CD14-positive monocyte (primary cell): ENCODE results near the gene APOB. TPM values are rescaled to one million over a fixed set of nuclear protein-coding genes. Genes with fewer than 3 reads are reported as not detected.

Experiments
- DNase-seq, 3 donors: peaks; one replicate each; pipeline ENCODE4 v3.0.0-alpha.2; 2011 to 2022
- H2AFZ ChIP-seq: 2 replicates; pipeline ENCODE4 v1.6.0; 2012; ENCODE audit warnings: mild to moderate bottlenecking, low read depth, low read length, inconsistent platforms; ENCODE audit not compliant: insufficient read depth, poor library complexity, severe bottlenecking
- H3K27ac ChIP-seq, 2 donors: 1 replicate in 1 of 2; 2 replicates in 1 of 2; pipeline ENCODE4 v1.5.1; 2012 to 2013; ENCODE audit warnings: low read length in 2 of 2, control low read depth in 1 of 2, inconsistent platforms in 1 of 2, low read depth in 1 of 2, mild to moderate bottlenecking in 1 of 2
- H3K27me3 ChIP-seq, 2 donors: one replicate each; pipeline versions ENCODE4 v1.6.0 to v1.6.1; 2011 to 2013; ENCODE audit warnings: low read length in 2 of 2; ENCODE audit not compliant: control insufficient read depth in 2 of 2, insufficient read depth in 2 of 2
- H3K36me3 ChIP-seq, 2 donors: replicated peaks in 1 of 2; 1 replicate in 1 of 2; 2 replicates in 1 of 2; pipeline versions ENCODE4 v1.5.1 to v1.6.1; 2012 to 2013; ENCODE audit warnings: low read length in 2 of 2, control low read depth in 1 of 2, inconsistent platforms in 1 of 2, mild to moderate bottlenecking in 1 of 2; ENCODE audit not compliant: insufficient read depth in 2 of 2, control insufficient read depth in 1 of 2
- H3K4me1 ChIP-seq, 2 donors: 1 replicate in 1 of 2; 2 replicates in 1 of 2; pipeline versions ENCODE4 v1.5.1 to v1.6.1; 2012 to 2013; ENCODE audit warnings: low read length in 2 of 2, control low read depth in 1 of 2, inconsistent platforms in 1 of 2, mild to moderate bottlenecking in 1 of 2, moderate library complexity in 1 of 2; ENCODE audit not compliant: insufficient read depth in 2 of 2, control insufficient read depth in 1 of 2
- H3K4me2 ChIP-seq: replicated peaks from 2 replicates; pipeline ENCODE3; 2012; ENCODE audit warnings: low read length, moderate library complexity, mild to moderate bottlenecking; ENCODE audit not compliant: poor library complexity, severe bottlenecking; ENCODE audit errors: extremely low read depth
- H3K4me3 ChIP-seq, 3 experiments: fragments of 200-600 bp in 1 of 3; sonication (generic) in 1 of 3; replicated peaks in 1 of 3; 1 replicate in 2 of 3; 2 replicates in 1 of 3; pipeline ENCODE4 v1.5.1; 2011 to 2013; ENCODE audit warnings: low read length in 3 of 3, mild to moderate bottlenecking in 3 of 3, control low read depth in 2 of 3, low read depth in 2 of 3, inconsistent platforms in 1 of 3, moderate library complexity in 1 of 3
- H3K79me2 ChIP-seq: 2 replicates; pipeline ENCODE4 v1.6.0; 2012; ENCODE audit warnings: mild to moderate bottlenecking, control low read depth, inconsistent platforms, low read length, moderate library complexity; ENCODE audit not compliant: insufficient read depth
- H3K9ac ChIP-seq: 2 replicates; pipeline ENCODE4 v1.6.0; 2017; ENCODE audit warnings: low read length, mild to moderate bottlenecking; ENCODE audit not compliant: insufficient read depth, poor library complexity, severe bottlenecking
- H3K9me3 ChIP-seq, 2 donors: replicated peaks in 1 of 2; 1 replicate in 1 of 2; 2 replicates in 1 of 2; pipeline versions ENCODE4 v1.5.1 to v1.6.1; 2012 to 2013; ENCODE audit warnings: low read length in 2 of 2, control low read depth in 1 of 2; ENCODE audit not compliant: control insufficient read depth in 1 of 2, insufficient read depth in 1 of 2
- H4K20me1 ChIP-seq: 2 replicates; pipeline ENCODE4 v1.6.0; 2012; ENCODE audit warnings: mild to moderate bottlenecking, low read length, control low read depth, moderate library complexity; ENCODE audit not compliant: insufficient read depth
- H3K27ac Mint-ChIP-seq, 7 donors: one replicate each; pipeline ENCODE4 v1.8.0; 2020; ENCODE audit warnings: mild to moderate bottlenecking in 7 of 7, mixed read lengths in 7 of 7, moderate library complexity in 6 of 7, inconsistent platforms in 2 of 7
- H3K27me3 Mint-ChIP-seq, 3 donors: one replicate each; pipeline ENCODE4 v1.8.0; 2021 to 2022; ENCODE audit warnings: low read depth in 3 of 3, mild to moderate bottlenecking in 3 of 3, mixed read lengths in 3 of 3, moderate library complexity in 3 of 3, inconsistent platforms in 1 of 3
- H3K36me3 Mint-ChIP-seq, 2 donors: one replicate each; pipeline ENCODE4 v1.8.0; 2020; ENCODE audit warnings: mixed read lengths in 2 of 2, inconsistent platforms in 1 of 2, mild to moderate bottlenecking in 1 of 2
- H3K4me1 Mint-ChIP-seq: one replicate; pipeline ENCODE4 v1.8.0; 2020; ENCODE audit warnings: mild to moderate bottlenecking, mixed read lengths
- H3K4me3 Mint-ChIP-seq, 2 donors: one replicate each; pipeline ENCODE4 v1.8.0; 2020; ENCODE audit warnings: mild to moderate bottlenecking in 2 of 2, mixed read lengths in 2 of 2, moderate library complexity in 1 of 2
- H3K9me3 Mint-ChIP-seq, 7 donors: one replicate each; pipeline ENCODE4 v1.8.0; 2020 to 2022; ENCODE audit warnings: mixed read lengths in 7 of 7, mild to moderate bottlenecking in 6 of 7, moderate library complexity in 6 of 7, inconsistent platforms in 2 of 7
- WGBS: methylation state at CpG from one replicate; pipeline ENCODE4 v1.1.5; 2013; ENCODE audit warnings: missing lambda C conversion rate; ENCODE audit not compliant: insufficient coverage; 5-methylcytosine and 5-hydroxymethylcytosine counted together
- intact Hi-C, 2 donors: fragments of 100-400 bp; cut with micrococcal nuclease; formaldehyde crosslinking; loops; one replicate each; pipeline versions ENCODE4 v1.15.0 to v1.15.1; 2023
- polyA plus RNA-seq, 3 donors: library from polyadenylated mRNA; depleted of rRNA in 1 of 3; unstranded in 2 of 3; stranded (reverse) in 1 of 3; fragments of 300-500 nt in 2 of 3; fragments of >200 nt in 1 of 3; fragmentation: Illumina TruSeq in 2 of 3; gene quantifications; 1 replicate in 2 of 3; 2 replicates in 1 of 3; pipeline ENCODE4 v1.2.3, GENCODE V29; 2012 to 2021
- TF ChIP-seq, protein P1 (sequence below): fragments of 200-600 bp; IDR thresholded peaks from one replicate; pipeline ENCODE4 v1.8.0; 2022; ENCODE audit warnings: antibody characterized with exemption, mild to moderate bottlenecking

APOB gene
- polyA plus RNA-seq, 3 donors, result 0.02 TPM; not detected in 2

DNA sequence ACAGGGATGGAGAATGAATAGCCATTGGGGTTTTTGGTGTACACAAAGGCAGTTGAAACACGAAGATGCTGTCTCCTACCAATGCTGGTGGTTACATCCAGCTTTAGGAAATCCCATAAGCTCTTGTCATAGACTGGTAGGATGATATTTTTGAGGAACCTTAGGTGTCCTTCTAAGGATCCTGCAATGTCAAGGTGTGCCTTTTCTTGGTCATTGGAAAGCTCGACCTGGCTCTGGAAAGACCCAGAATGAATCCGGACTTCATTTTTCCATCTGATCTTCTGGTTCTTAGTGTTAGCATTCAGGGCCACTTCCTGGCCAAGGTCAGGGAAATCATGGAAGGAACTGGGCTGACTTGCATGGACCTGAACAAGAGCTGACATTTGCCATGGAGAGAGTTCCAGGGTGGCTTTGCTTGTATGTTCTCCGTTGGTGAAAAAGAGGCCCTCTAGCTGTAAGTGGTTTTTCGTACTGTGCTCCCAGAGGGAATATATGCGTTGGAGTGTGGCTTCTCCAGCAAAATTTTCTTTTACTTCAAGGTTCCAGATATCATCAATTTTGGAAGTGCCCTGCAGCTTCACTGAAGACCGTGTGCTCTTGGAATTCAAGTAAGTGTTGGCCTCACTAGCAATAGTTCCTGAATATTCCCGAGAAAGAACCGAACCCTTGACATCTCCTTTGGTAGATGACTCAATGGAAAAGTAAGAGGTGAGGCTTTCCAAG is 38.0 kb downstream of the APOB start:
- no peaks in the 10 kb centered on the region for H3K36me3 Mint-ChIP-seq
- H3K27me3 ChIP-seq, result no peaks in the 10 kb centered on the region
- no peak for DNase-seq
- intact Hi-C loops, result no loop called here
- H3K4me3 Mint-ChIP-seq, result no peak overlapping the region
- no peak overlapping the region for H3K4me3 ChIP-seq
- H3K36me3 ChIP-seq, result no peaks in the 10 kb centered on the region
- peaks cover 0 to 2% (median 0%) of the 10 kb centered on the region in 3 donors for H3K27me3 Mint-ChIP-seq
- H3K27ac ChIP-seq, result no peak overlapping the region
- no peak overlapping the region for H3K27ac Mint-ChIP-seq
- H3K79me2 ChIP-seq, result no peaks in the 10 kb centered on the region
- TF ChIP-seq, protein P1, sequence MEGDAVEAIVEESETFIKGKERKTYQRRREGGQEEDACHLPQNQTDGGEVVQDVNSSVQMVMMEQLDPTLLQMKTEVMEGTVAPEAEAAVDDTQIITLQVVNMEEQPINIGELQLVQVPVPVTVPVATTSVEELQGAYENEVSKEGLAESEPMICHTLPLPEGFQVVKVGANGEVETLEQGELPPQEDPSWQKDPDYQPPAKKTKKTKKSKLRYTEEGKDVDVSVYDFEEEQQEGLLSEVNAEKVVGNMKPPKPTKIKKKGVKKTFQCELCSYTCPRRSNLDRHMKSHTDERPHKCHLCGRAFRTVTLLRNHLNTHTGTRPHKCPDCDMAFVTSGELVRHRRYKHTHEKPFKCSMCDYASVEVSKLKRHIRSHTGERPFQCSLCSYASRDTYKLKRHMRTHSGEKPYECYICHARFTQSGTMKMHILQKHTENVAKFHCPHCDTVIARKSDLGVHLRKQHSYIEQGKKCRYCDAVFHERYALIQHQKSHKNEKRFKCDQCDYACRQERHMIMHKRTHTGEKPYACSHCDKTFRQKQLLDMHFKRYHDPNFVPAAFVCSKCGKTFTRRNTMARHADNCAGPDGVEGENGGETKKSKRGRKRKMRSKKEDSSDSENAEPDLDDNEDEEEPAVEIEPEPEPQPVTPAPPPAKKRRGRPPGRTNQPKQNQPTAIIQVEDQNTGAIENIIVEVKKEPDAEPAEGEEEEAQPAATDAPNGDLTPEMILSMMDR, result no peak
- no peak overlapping the region for H3K4me2 ChIP-seq
- no peaks in the 10 kb centered on the region for H4K20me1 ChIP-seq
- H3K4me1 ChIP-seq, result no peaks in the 10 kb centered on the region
- no peak overlapping the region for H3K9ac ChIP-seq
- H3K9me3 Mint-ChIP-seq, result peaks cover 0 to 2% (median 0%) of the 10 kb centered on the region in 7 donors
- no peaks in the 10 kb centered on the region for H3K9me3 ChIP-seq
- no peak overlapping the region for H2AFZ ChIP-seq
- 86% methylated on average over 4 of the region's 9 CpGs for WGBS
- H3K4me1 Mint-ChIP-seq, result no peaks in the 10 kb centered on the region

DNA sequence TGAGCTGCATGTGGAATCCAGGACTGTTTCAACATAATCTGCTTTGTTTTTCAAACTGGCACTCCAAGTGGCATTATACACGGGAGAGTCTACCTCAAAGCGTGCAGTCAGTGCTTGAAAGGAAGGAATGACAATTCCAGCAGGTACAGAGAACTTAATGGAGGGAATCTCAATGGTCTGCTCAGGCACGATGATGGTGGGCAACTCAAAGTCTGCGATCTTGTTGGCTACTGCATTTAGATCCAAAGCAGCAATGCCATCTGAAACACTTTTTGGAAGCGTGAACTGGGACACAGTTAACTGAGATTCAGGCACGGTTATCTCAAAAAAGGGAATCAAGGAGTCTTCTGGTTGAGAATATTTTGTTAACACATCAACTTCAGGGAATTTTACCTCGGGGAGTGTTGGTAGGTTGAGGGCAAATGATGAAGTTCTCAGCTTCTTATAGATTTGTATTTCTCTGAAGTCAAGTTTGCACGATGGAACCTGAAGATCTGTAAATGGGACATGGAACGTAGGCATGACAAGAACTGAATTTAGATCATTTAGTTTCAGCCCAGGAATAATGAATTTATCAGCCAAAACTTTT is 38.7 kb downstream of the APOB start:
- intact Hi-C loops, result no loop called here
- H3K4me1 Mint-ChIP-seq, result no peaks in the 10 kb centered on the region
- H3K9me3 Mint-ChIP-seq, result peaks cover 0 to 2% (median 0%) of the 10 kb centered on the region in 7 donors
- H3K27ac Mint-ChIP-seq, result peak overlapping the region in 1 of 7 donors; percentile 38
- Histone ChIP-seq H4K20me1 (no peaks in the 10 kb centered on the region), H3K9me3 (no peaks in the 10 kb centered on the region), H3K4me1 (no peaks in the 10 kb centered on the region), H3K27me3 (no peaks in the 10 kb centered on the region), H3K36me3 (no peaks in the 10 kb centered on the region), H3K4me3 (no peak overlapping the region), H3K9ac (no peak overlapping the region), H3K79me2 (no peaks in the 10 kb centered on the region), H3K27ac (no peak overlapping the region), H2AFZ (no peak overlapping the region), H3K4me2 (no peak overlapping the region)
- H3K4me3 Mint-ChIP-seq, result no peak overlapping the region
- WGBS, result 94% methylated on average over 5 of the region's 9 CpGs
- TF ChIP-seq, protein P1, result no peak
- no peak for DNase-seq
- H3K36me3 Mint-ChIP-seq, result no peaks in the 10 kb centered on the region
- H3K27me3 Mint-ChIP-seq, result peaks cover 0 to 2% (median 0%) of the 10 kb centered on the region in 3 donors
